Panc1 (cell line): ENCODE data around the gene SLC40A1. TPM values are rescaled to one million over a fixed set of nuclear protein-coding genes. Genes with fewer than 3 reads are reported as not detected.

ENCODE experiments used
- ATAC-seq: fragments of 200-7000 bp; cut with Tn5 transposase; 2 replicates; pipeline ENCODE4 v1.9.1; 2020; ENCODE audit warnings: mild to moderate bottlenecking, moderate library complexity
- BruUV-seq: library from RNA; stranded (reverse); fragments of 400-500 nt; replicated peaks from 2 replicates; lab custom pipeline; 2021; lab: Mats Ljungman, UMichigan
- CTCF ChIA-PET: fragments of 300-600 bp; sonication (Branson Sonifier 250); formaldehyde crosslinking; loops from one replicate; lab custom pipeline; 2022; ENCODE audit warnings: antibody characterized with exemption; lab: Charles Lee
- POLR2A ChIA-PET: fragments of 300-600 bp; sonication (Branson Sonifier 250); formaldehyde crosslinking; loops from one replicate; lab custom pipeline; 2022; ENCODE audit warnings: antibody characterized with exemption; lab: Charles Lee
- DNase-seq: peaks from one replicate; pipeline ENCODE4 v3.0.0-alpha.2; 2010; ENCODE audit warnings: low read depth, low spot score
- H3K27ac ChIP-seq: 2 replicates; pipeline ENCODE4 v1.5.1; 2011; ENCODE audit warnings: mild to moderate bottlenecking, low read length, inconsistent platforms
- H3K27me3 ChIP-seq: fragments of 200-500 bp; sonication (Bioruptor generic); 2 replicates; pipeline ENCODE4 v1.6.0; 2014; ENCODE audit warnings: low read length, inconsistent platforms; ENCODE audit not compliant: control insufficient read depth, insufficient read depth
- H3K36me3 ChIP-seq: fragments of 200-500 bp; sonication (Bioruptor generic); 2 replicates; pipeline ENCODE4 v1.5.1; 2014; ENCODE audit warnings: inconsistent platforms, mild to moderate bottlenecking, low read length, moderate library complexity; ENCODE audit not compliant: control insufficient read depth, insufficient read depth
- H3K4me1 ChIP-seq: 2 replicates; pipeline ENCODE4 v1.5.1; 2011; ENCODE audit warnings: inconsistent platforms, mild to moderate bottlenecking, low read length, moderate library complexity; ENCODE audit not compliant: control insufficient read depth, insufficient read depth
- H3K4me3 ChIP-seq, 2 experiments: 2 replicates each; pipeline ENCODE4 v1.5.1; 2011 to 2012; ENCODE audit warnings: low read depth in 2 of 2, low read length in 2 of 2, mild to moderate bottlenecking in 2 of 2, inconsistent platforms in 1 of 2, moderate library complexity in 1 of 2
- H3K9me3 ChIP-seq: fragments of 200-500 bp; sonication (Bioruptor generic); 2 replicates; pipeline ENCODE4 v1.5.1; 2014; ENCODE audit warnings: low read depth, mild to moderate bottlenecking, inconsistent platforms, low read length, moderate library complexity; ENCODE audit not compliant: control insufficient read depth, insufficient read depth
- CTCF ChIP-seq: fragments of 450-650 bp; IDR thresholded peaks from 2 replicates; pipeline ENCODE4 v1.5.1; 2017; ENCODE audit warnings: mild to moderate bottlenecking
- POLR2AphosphoS5 ChIP-seq: IDR thresholded peaks from 2 replicates; pipeline ENCODE4 v1.6.1; 2012; ENCODE audit warnings: mild to moderate bottlenecking, low read depth, low read length, moderate library complexity
- REST ChIP-seq, 2 experiments: IDR thresholded peaks; 2 replicates each; pipeline ENCODE4 v1.6.1; 2011 to 2012; ENCODE audit warnings: low read depth in 2 of 2, control low read depth in 1 of 2, low read length in 1 of 2, mild to moderate bottlenecking in 1 of 2, moderate library complexity in 1 of 2; ENCODE audit not compliant: insufficient read depth in 1 of 2
- SIN3A ChIP-seq: IDR thresholded peaks from 2 replicates; pipeline ENCODE4 v1.6.1; 2012; ENCODE audit warnings: low read depth, mild to moderate bottlenecking, low read length, moderate library complexity, borderline replicate concordance; ENCODE audit not compliant: insufficient read depth
- TCF7L2 ChIP-seq: IDR thresholded peaks from 2 replicates; pipeline ENCODE4 v1.6.1; 2011; ENCODE audit warnings: mild to moderate bottlenecking, low read depth, low read length, inconsistent platforms
- in situ Hi-C: cut with HindIII; loops from 2 replicates; pipeline ENCODE4 v1.10.0; 2016; ENCODE audit warnings: low sequenced_read_pairs, low pct_unique_long_range_greater_than_20kb
- intact Hi-C: fragments of 100-400 bp; cut with micrococcal nuclease; formaldehyde crosslinking; loops from one replicate; pipeline ENCODE4 v1.10.0; 2022; ENCODE audit not compliant: unreplicated experiment
- total RNA-seq: library from RNA; stranded (reverse); gene quantifications from one replicate; pipeline ENCODE4 v1.2.1, GENCODE V29; 2021; ENCODE audit not compliant: unreplicated experiment

SLC40A1 gene
- total RNA-seq, 1 experiment from 2014 or later: 0.74 TPM

- Histone ChIP-seq H3K27me3 (peaks cover 10% of the 10 kb centered on the region), H3K36me3 (no peaks in the 10 kb centered on the region), H3K4me3 (no peak overlapping the region), H3K9me3 (no peaks in the 10 kb centered on the region), H3K27ac (no peak overlapping the region), H3K4me1 (no peaks in the 10 kb centered on the region)
- DNase-seq: no peak
- no peak for ATAC-seq
- in situ Hi-C loops: no loop called here
- BruUV-seq: no TSS peak
- POLR2A ChIA-PET: no interaction called here
- CTCF ChIA-PET: interaction anchor here (0.7 kb wide), 1 partner anchor 52 kb away, joined by 4 read pairs; no protein-coding TSS in a partner anchor
- TF ChIP-seq TCF7L2 (no peak), POLR2AphosphoS5 (no peak), REST (IDR thresholded peaks at IDR 0.05; ENCODE audit: insufficient read depth in 1 of 2, low read depth in 2 of 2, low read length in 1 of 2) (no peak), SIN3A (no peak), CTCF (no peak)
- intact Hi-C loops: no loop called here
Observed at GRCh38 chr2:189511960-189512319, 68.6 kb downstream of the SLC40A1 start.

- Histone ChIP-seq H3K27ac (no peak overlapping the region), H3K4me3 (no peak overlapping the region), H3K36me3 (no peaks in the 10 kb centered on the region), H3K27me3 (peaks cover 10% of the 10 kb centered on the region), H3K9me3 (no peaks in the 10 kb centered on the region), H3K4me1 (no peaks in the 10 kb centered on the region)
- ChIA-PET CTCF (interaction anchor here (0.7 kb wide), 1 partner anchor 52 kb away, joined by 4 read pairs; no protein-coding TSS in a partner anchor), POLR2A (no interaction called here)
- in situ Hi-C loops: no loop called here
- BruUV-seq: no TSS peak
- TF ChIP-seq REST (IDR thresholded peaks at IDR 0.05; ENCODE audit: insufficient read depth in 1 of 2, low read depth in 2 of 2, low read length in 1 of 2) (no peak), POLR2AphosphoS5 (no peak), SIN3A (no peak), CTCF (no peak), TCF7L2 (no peak)
- intact Hi-C loops: no loop called here
- ATAC-seq (no peak), DNase-seq (no peak)
Observed at GRCh38 chr2:189511210-189511959, 69.2 kb downstream of the SLC40A1 start.
